IMR-90 (cell line): Measurements from ENCODE around the gene SOCS4. TPM values are rescaled to one million over a fixed set of nuclear protein-coding genes. Genes with fewer than 3 reads are reported as not detected.
A peak's percentile ranks its signal among the peaks of the same experiment; 100 is the strongest.

ENCODE experiments used
- ATAC-seq: fragments of 200-7000 bp; cut with Tn5 transposase; 2 replicates; pipeline ENCODE4 v1.9.1; 2020; ENCODE audit warnings: low read depth, mild to moderate bottlenecking, moderate library complexity
- BruUV-seq: library from RNA; stranded (reverse); fragments of 400-500 nt; replicated peaks from 2 replicates; lab custom pipeline; 2021; lab: Mats Ljungman, UMichigan
- CTCF ChIA-PET: fragments of 300-600 bp; formaldehyde crosslinking; extraction: SDS; loops from one replicate; lab custom pipeline; 2021; ENCODE audit warnings: antibody characterized with exemption; lab: Yijun Ruan, JAX
- POLR2A ChIA-PET: fragments of 300-600 bp; sonication (Branson Sonifier 250); formaldehyde crosslinking; loops from one replicate; lab custom pipeline; 2022; ENCODE audit warnings: antibody characterized with exemption; ENCODE audit not compliant: unreplicated experiment; lab: Charles Lee
- DNase-seq: peaks from one replicate; pipeline ENCODE4 v3.0.0; 2013
- H2AFZ ChIP-seq: replicated peaks from 2 replicates; pipeline ENCODE3; 2013; ENCODE audit warnings: low read length, mild to moderate bottlenecking; ENCODE audit not compliant: poor library complexity
- H2AK5ac ChIP-seq: 2 replicates; pipeline ENCODE4 v1.6.1; 2013; ENCODE audit warnings: low read depth, low read length, inconsistent platforms
- H2AK9ac ChIP-seq: replicated peaks from 2 replicates; pipeline ENCODE3; 2013; ENCODE audit warnings: mild to moderate bottlenecking, low read depth, low read length, moderate library complexity; ENCODE audit not compliant: poor library complexity
- H2BK120ac ChIP-seq: 2 replicates; pipeline ENCODE4 v1.6.1; 2013; ENCODE audit warnings: low read depth, low read length, inconsistent platforms
- H2BK15ac ChIP-seq: 3 replicates; pipeline ENCODE4 v1.6.1; 2013; ENCODE audit warnings: low read depth, low read length, inconsistent platforms
- H2BK20ac ChIP-seq: 2 replicates; pipeline ENCODE4 v1.6.1; 2013; ENCODE audit warnings: low read depth, mild to moderate bottlenecking, inconsistent platforms, low read length, moderate library complexity
- H2BK5ac ChIP-seq: 2 replicates; pipeline ENCODE4 v1.6.1; 2013; ENCODE audit warnings: mild to moderate bottlenecking, low read depth, low read length, inconsistent platforms; ENCODE audit not compliant: poor library complexity, severe bottlenecking
- H3K14ac ChIP-seq: replicated peaks from 2 replicates; pipeline ENCODE4 v1.6.1; 2013; ENCODE audit warnings: low read depth, low read length, inconsistent platforms
- H3K18ac ChIP-seq: 2 replicates; pipeline ENCODE4 v1.6.1; 2013; ENCODE audit warnings: low read depth, low read length, control low read depth
- H3K23ac ChIP-seq: 2 replicates; pipeline ENCODE4 v1.6.1; 2013; ENCODE audit warnings: low read depth, low read length, inconsistent platforms
- H3K27ac ChIP-seq: 2 replicates; pipeline ENCODE4 v1.5.1; 2013; ENCODE audit warnings: mild to moderate bottlenecking, control low read depth, low read length; ENCODE audit not compliant: insufficient read depth
- H3K27me3 ChIP-seq: 2 replicates; pipeline ENCODE4 v1.6.1; 2013; ENCODE audit warnings: low read length; ENCODE audit not compliant: control insufficient read depth, insufficient read depth
- H3K36me3 ChIP-seq: 2 replicates; pipeline ENCODE4 v1.6.1; 2013; ENCODE audit warnings: low read length, mixed read lengths; ENCODE audit not compliant: control insufficient read depth, insufficient read depth
- H3K4ac ChIP-seq: 2 replicates; pipeline ENCODE4 v1.6.1; 2013; ENCODE audit warnings: low read depth, low read length, inconsistent platforms
- H3K4me1 ChIP-seq: 2 replicates; pipeline ENCODE4 v1.6.1; 2013; ENCODE audit warnings: low read length, mixed read lengths; ENCODE audit not compliant: control insufficient read depth, insufficient read depth
- H3K4me2 ChIP-seq: 2 replicates; pipeline ENCODE4 v1.6.1; 2013; ENCODE audit warnings: low read depth, mild to moderate bottlenecking, control low read depth, low read length, moderate library complexity
- H3K4me3 ChIP-seq: 2 replicates; pipeline ENCODE4 v1.5.1; 2013; ENCODE audit warnings: low read depth, mild to moderate bottlenecking, control low read depth, low read length, moderate library complexity; ENCODE audit not compliant: insufficient read depth
- H3K56ac ChIP-seq: 2 replicates; pipeline ENCODE4 v1.6.1; 2013; ENCODE audit warnings: low read length, inconsistent platforms; ENCODE audit not compliant: insufficient read depth; ENCODE audit errors: extremely low read depth
- H3K79me1 ChIP-seq, 2 experiments: 2 replicates each; pipeline ENCODE4 v1.6.1; 2013; ENCODE audit warnings: low read length in 2 of 2, inconsistent platforms in 1 of 2, low read depth in 1 of 2
- H3K9ac ChIP-seq: 2 replicates; pipeline ENCODE4 v1.6.1; 2013; ENCODE audit warnings: low read depth, low read length, control low read depth
- H3K9me1 ChIP-seq: 2 replicates; pipeline ENCODE4 v1.6.1; 2013; ENCODE audit warnings: low read length, inconsistent platforms; ENCODE audit not compliant: insufficient read depth
- H3K9me3 ChIP-seq: 2 replicates; pipeline ENCODE4 v1.6.1; 2013; ENCODE audit warnings: low read length; ENCODE audit not compliant: control insufficient read depth, insufficient read depth
- H4K20me1 ChIP-seq: 2 replicates; pipeline ENCODE4 v1.6.1; 2013; ENCODE audit warnings: low read length, inconsistent platforms; ENCODE audit not compliant: insufficient read depth
- H4K5ac ChIP-seq: 2 replicates; pipeline ENCODE4 v1.6.1; 2013; ENCODE audit warnings: mild to moderate bottlenecking, low read depth, low read length, control low read depth
- H4K8ac ChIP-seq, 2 experiments: 2 replicates each; pipeline ENCODE4 v1.6.1; 2013; ENCODE audit warnings: low read depth in 2 of 2, low read length in 2 of 2, control low read depth in 1 of 2, inconsistent platforms in 1 of 2
- H4K91ac ChIP-seq: 2 replicates; pipeline ENCODE4 v1.6.1; 2013; ENCODE audit warnings: low read depth, low read length, inconsistent platforms; ENCODE audit not compliant: insufficient read depth
- BHLHE40 ChIP-seq: fragments of 150-350 bp; IDR thresholded peaks from 2 replicates; pipeline ENCODE4 v1.6.1; 2016; ENCODE audit warnings: mild to moderate bottlenecking, low read depth, low read length
- CTCF ChIP-seq: conservative IDR thresholded peaks from 2 replicates; pipeline ENCODE4 v1.5.1; 2012; ENCODE audit warnings: mild to moderate bottlenecking, low read depth, low read length, improper control_type of control experiment
- ELK1 ChIP-seq: fragments of 150-350 bp; IDR thresholded peaks from 2 replicates; pipeline ENCODE4 v1.6.1; 2016; ENCODE audit warnings: low read depth, mild to moderate bottlenecking, low read length, moderate library complexity, borderline replicate concordance
- MAZ ChIP-seq: IDR thresholded peaks from 2 replicates; pipeline ENCODE4 v1.6.1; 2012; ENCODE audit warnings: low read depth, mild to moderate bottlenecking, low read length, improper control_type of control experiment, moderate library complexity, borderline replicate concordance
- MXI1 ChIP-seq: IDR thresholded peaks from 2 replicates; pipeline ENCODE4 v1.6.1; 2012; ENCODE audit warnings: low read depth, mild to moderate bottlenecking, low read length, moderate library complexity, borderline replicate concordance
- POLR2A ChIP-seq: IDR thresholded peaks from 2 replicates; pipeline ENCODE4 v1.6.1; 2012; ENCODE audit warnings: mild to moderate bottlenecking, low read depth, low read length
- RAD21 ChIP-seq: IDR thresholded peaks from 2 replicates; pipeline ENCODE4 v1.6.1; 2012; ENCODE audit warnings: low read length, improper control_type of control experiment
- SMC3 ChIP-seq: fragments of 150-350 bp; IDR thresholded peaks from 2 replicates; pipeline ENCODE4 v1.6.1; 2016; ENCODE audit warnings: low read depth, mild to moderate bottlenecking, antibody characterized with exemption, low read length, moderate library complexity
- USF2 ChIP-seq: fragments of 150-350 bp; IDR thresholded peaks from 2 replicates; pipeline ENCODE4 v1.6.1; 2017; ENCODE audit warnings: mild to moderate bottlenecking, antibody characterized with exemption, low read length, low read depth
- WGBS, 2 experiments: methylation state at CpG; one replicate each; pipeline versions ENCODE4 v1.1.5 to v1.1.7; 2013; ENCODE audit warnings: missing lambda C conversion rate in 2 of 2; ENCODE audit not compliant: insufficient read length in 1 of 2; ENCODE audit errors: extremely low coverage in 2 of 2; 5-methylcytosine and 5-hydroxymethylcytosine counted together
- dilution Hi-C: fragments of 300-500 bp; cut with HindIII; formaldehyde crosslinking; loops from one replicate; pipeline ENCODE4 v1.14.3; 2018; ENCODE audit warnings: low sequenced_read_pairs; ENCODE audit not compliant: unreplicated experiment
- in situ Hi-C: fragments of 300-500 bp; cut with MboI; formaldehyde crosslinking; loops from 3 replicates; pipeline ENCODE4 v1.14.3; 2019; ENCODE audit warnings: low sequenced_read_pairs, inconsistent platforms, mixed read lengths
- intact Hi-C: fragments of 100-400 bp; cut with micrococcal nuclease; formaldehyde crosslinking; loops from 2 replicates; pipeline ENCODE4 v1.10.0; 2022
- polyA plus RNA-seq, 3 experiments: library from polyadenylated mRNA; depleted of rRNA; stranded (reverse); fragments of >200 nt; gene quantifications; 2 replicates each; pipeline ENCODE4 v1.2.3, GENCODE V29; 2012; ENCODE audit warnings: low replicate concordance in 1 of 3
- total RNA-seq: library from RNA; depleted of rRNA; stranded (reverse); fragments of >200 nt; gene quantifications from 2 replicates; pipeline ENCODE4 v1.2.3, GENCODE V29; 2012

Gene SOCS4
- total and polyA plus RNA-seq, 2 of the 4 experiments (the other 2 are of a cell fraction), result 4.6 to 12.7 TPM

GRCh38 chr14:55098561-55098898, 71.5 kb downstream of the SOCS4 start:
- POLR2A ChIA-PET, result no interaction called here
- peak overlapping the region; percentile 9; the same call in 1 of the 2 replicates for H2AK5ac ChIP-seq
- no peak overlapping the region for H4K8ac ChIP-seq
- H4K5ac ChIP-seq, result no peak overlapping the region
- H2BK120ac ChIP-seq, result peak overlapping the region; percentile 14; the same call in 1 of the 2 replicates
- no peak for ATAC-seq
- dilution Hi-C loops, result no loop called here
- H3K23ac ChIP-seq, result no peak overlapping the region
- H4K20me1 ChIP-seq, result no peaks in the 10 kb centered on the region
- H2AK9ac ChIP-seq, result no peak overlapping the region
- H3K79me1 ChIP-seq, result 0 out of 4 replicates have a peak, but pooled peaks cover 0 to 4% of the 10 kb centered on the region in 2 experiments
- H3K4me1 ChIP-seq, result peaks cover 11% of the 10 kb centered on the region
- H3K56ac ChIP-seq, result no peak overlapping the region
- no peak overlapping the region for H3K14ac ChIP-seq
- H2AFZ ChIP-seq, result no peak overlapping the region
- no peak overlapping the region for H3K4me2 ChIP-seq
- no peak overlapping the region for H2BK20ac ChIP-seq
- no peak overlapping the region for H3K9ac ChIP-seq
- intact Hi-C loops, result no loop called here
- WGBS, 2 experiments, result no CpG with 5 or more reads among the region's 1 CpG
- TF ChIP-seq SMC3, result no peak
- no peak for TF ChIP-seq ELK1
- TF ChIP-seq CTCF, result no peak
- no peak for TF ChIP-seq POLR2A
- no peak for TF ChIP-seq USF2
- TF ChIP-seq BHLHE40, result no peak
- TF ChIP-seq MAZ, result no peak
- no peak for TF ChIP-seq RAD21
- TF ChIP-seq MXI1, result no peak
- CTCF ChIA-PET, result no interaction called here
- no peaks in the 10 kb centered on the region for H3K27me3 ChIP-seq
- no peak overlapping the region for H4K91ac ChIP-seq
- no TSS peak for BruUV-seq
- H3K9me3 ChIP-seq, result no peaks in the 10 kb centered on the region
- no peak for DNase-seq
- H2BK15ac ChIP-seq, result 0 out of 3 replicates have a peak overlapping the region, but pooled peaks have one; percentile 6
- no peak overlapping the region for H3K27ac ChIP-seq
- H3K36me3 ChIP-seq, result no peaks in the 10 kb centered on the region
- H3K4ac ChIP-seq, result no peak overlapping the region
- H3K4me3 ChIP-seq, result no peak overlapping the region
- H3K18ac ChIP-seq, result no peak overlapping the region
- H2BK5ac ChIP-seq, result no peak overlapping the region
- in situ Hi-C loops, result loop anchor here (5.0 kb wide), 1 partner anchor 34 kb away; no protein-coding TSS in a partner anchor
- peaks cover 10% of the 10 kb centered on the region for H3K9me1 ChIP-seq
